K562 (cell line): Measurements from ENCODE around the gene NT5C1A. TPM values are rescaled to one million over a fixed set of nuclear protein-coding genes. Genes with fewer than 3 reads are reported as not detected.

Experiments
- BRD9 ChIP-seq: fragments of 450-650 bp; IDR thresholded peaks from 2 replicates; pipeline ENCODE4 v1.6.1; 2018; ENCODE audit warnings: low read depth; ENCODE audit not compliant: partially characterized antibody
- CBX8 ChIP-seq: fragments of 200-600 bp; sonication (generic); IDR thresholded peaks from 2 replicates; pipeline ENCODE4 v1.6.1; 2012; ENCODE audit warnings: borderline replicate concordance, mixed run types, low read depth, mild to moderate bottlenecking, moderate library complexity, mixed read lengths, low read length, control low read depth, inconsistent platforms; ENCODE audit not compliant: poor library complexity, severe bottlenecking; ENCODE audit errors: extremely low read depth
- ESRRA ChIP-seq: fragments of 450-650 bp; IDR thresholded peaks from 2 replicates; pipeline ENCODE4 v1.6.1; 2014; ENCODE audit warnings: low read depth, mild to moderate bottlenecking, moderate library complexity, borderline replicate concordance
- ETS2 ChIP-seq: IDR thresholded peaks from 2 replicates; pipeline ENCODE4 v1.6.1; 2016; ENCODE audit warnings: borderline replicate concordance, missing genetic modification characterization, mild to moderate bottlenecking, moderate library complexity, missing compliant biosample characterization; ENCODE audit not compliant: poor library complexity, severe bottlenecking
- ETV1 ChIP-seq: fragments of 450-650 bp; conservative IDR thresholded peaks from 2 replicates; pipeline ENCODE4 v1.6.1; 2016; ENCODE audit warnings: missing genetic modification characterization, control low read depth, low read depth, missing compliant biosample characterization
- ETV5 ChIP-seq: sonication (generic); formaldehyde crosslinking; IDR thresholded peaks from 2 replicates; pipeline ENCODE4 v1.4.0; 2020; ENCODE audit warnings: low read depth, mild to moderate bottlenecking, missing genetic modification reagents
- GABPA ChIP-seq: fragments of 200-800 bp; sonication (Bioruptor generic); conservative IDR thresholded peaks from 2 replicates; pipeline ENCODE4 v1.6.1; 2016; ENCODE audit warnings: low read depth, missing genetic modification characterization, missing compliant biosample characterization
- HNRNPL ChIP-seq: fragments of 200-400 bp; formaldehyde crosslinking; IDR thresholded peaks from 2 replicates; pipeline ENCODE4 v1.6.1; 2017; ENCODE audit warnings: low read depth, mild to moderate bottlenecking, low read length
- JUND ChIP-seq, 2 experiments: IDR thresholded peaks; 2 replicates in 1 of 2; 3 replicates in 1 of 2; pipeline ENCODE4 v1.6.1; 2011; ENCODE audit warnings: borderline replicate concordance in 2 of 2, low read depth in 2 of 2, low read length in 2 of 2, improper control_type of control experiment in 1 of 2, missing biosample characterization in 1 of 2, missing genetic modification characterization in 1 of 2, missing genetic modification reagents in 1 of 2
- MYBL2 ChIP-seq, 2 experiments: fragments of 450-650 bp in 1 of 2; sonication (generic) in 1 of 2; formaldehyde crosslinking in 1 of 2; IDR thresholded peaks; 2 replicates each; pipeline versions ENCODE4 v1.6.1 to v1.8.1; 2017 to 2022; ENCODE audit warnings: borderline replicate concordance in 1 of 2, inconsistent platforms in 1 of 2, low read depth in 1 of 2, mild to moderate bottlenecking in 1 of 2, missing genetic modification reagents in 1 of 2, moderate library complexity in 1 of 2
- SMAD4 ChIP-seq: fragments of 250-450 bp; sonication (Bioruptor Pico); conservative IDR thresholded peaks from 2 replicates; pipeline ENCODE4 v1.8.0; 2021; ENCODE audit warnings: inconsistent platforms, mild to moderate bottlenecking, moderate library complexity
- SMC3 ChIP-seq: conservative IDR thresholded peaks from 2 replicates; pipeline ENCODE4 v1.6.1; 2011; ENCODE audit warnings: low read depth, low read length, improper control_type of control experiment; ENCODE audit not compliant: insufficient read depth
- SRSF3 ChIP-seq: fragments of 200-400 bp; formaldehyde crosslinking; IDR thresholded peaks from 2 replicates; pipeline ENCODE4 v1.6.1; 2016; ENCODE audit warnings: mild to moderate bottlenecking, low read length, moderate library complexity; ENCODE audit not compliant: insufficient read depth
- TAF1 ChIP-seq: IDR thresholded peaks from 2 replicates; pipeline ENCODE4 v1.6.1; 2011; ENCODE audit warnings: mild to moderate bottlenecking, low read length, moderate library complexity; ENCODE audit not compliant: insufficient read depth, control insufficient read depth, severe bottlenecking; ENCODE audit errors: extremely low read depth
- ZNF175 ChIP-seq: fragments of 200-800 bp; sonication (Bioruptor generic); IDR thresholded peaks from 2 replicates; pipeline ENCODE4 v1.6.1; 2016; ENCODE audit warnings: low read depth, mild to moderate bottlenecking, missing genetic modification characterization, missing compliant biosample characterization
- ZNF436 ChIP-seq: fragments of 250-450, 450-650 bp; sonication (Bioruptor Pico); formaldehyde crosslinking; IDR thresholded peaks from 2 replicates; pipeline ENCODE4 v1.7.0; 2020; ENCODE audit warnings: mild to moderate bottlenecking
- ZNF644 ChIP-seq: fragments of 200-800 bp; sonication (Bioruptor generic); IDR thresholded peaks from 2 replicates; pipeline ENCODE4 v1.6.1; 2016; ENCODE audit warnings: low read depth, missing genetic modification characterization, missing compliant biosample characterization
- polyA plus RNA-seq, 8 experiments: library from polyadenylated mRNA; depleted of rRNA in 4 of 8; stranded (reverse) in 5 of 8; unstranded in 3 of 8; fragments of >200 nt; fragmentation: Nextera tagmentation in 2 of 8; fragmentation: Illumina TruSeq in 1 of 8; extraction: Ambion mirVana in 2 of 8; extraction: Trizol in 1 of 8; gene quantifications; 2 replicates each; pipeline versions ENCODE4 v1.2.1 to v1.2.3, GENCODE V29; 2011 to 2014; ENCODE audit warnings: inconsistent platforms in 1 of 8, missing spikeins in 1 of 8
- total RNA-seq, 7 experiments: library from RNA; depleted of rRNA in 6 of 7; stranded (reverse); fragments of >200 nt in 6 of 7; fragmentation: Illumina TruSeq in 2 of 7; extraction: Trizol in 2 of 7; gene quantifications; 2 replicates each; pipeline versions ENCODE4 v1.2.1 to v1.2.3, GENCODE V29; 2011 to 2021; ENCODE audit warnings: low replicate concordance in 1 of 7
- TF ChIP-seq, protein P1 (sequence below), 2 experiments: fragments of 450-650 bp in 1 of 2; sonication (generic) in 1 of 2; formaldehyde crosslinking in 1 of 2; IDR thresholded peaks in 1 of 2; conservative IDR thresholded peaks in 1 of 2; 2 replicates each; pipeline versions ENCODE4 v1.6.1 to v1.8.1; 2016 to 2023; ENCODE audit warnings: mild to moderate bottlenecking in 2 of 2, moderate library complexity in 2 of 2, inconsistent platforms in 1 of 2, missing genetic modification reagents in 1 of 2
- TF ChIP-seq, protein P2 (sequence below), 2 experiments: fragments of 200-800 bp in 1 of 2; sonication (Bioruptor generic) in 1 of 2; sonication (generic) in 1 of 2; formaldehyde crosslinking in 1 of 2; IDR thresholded peaks in 1 of 2; conservative IDR thresholded peaks in 1 of 2; 2 replicates each; pipeline versions ENCODE4 v1.5.0 to v1.6.1; 2016 to 2020; ENCODE audit warnings: missing compliant biosample characterization in 1 of 2, missing genetic modification characterization in 1 of 2, missing genetic modification reagents in 1 of 2
- TF ChIP-seq, protein P3 (sequence below): fragments of 450-650 bp; formaldehyde crosslinking; IDR thresholded peaks from 2 replicates; pipeline ENCODE4 v1.4.0; 2022; ENCODE audit warnings: missing genetic modification characterization

NT5C1A gene
- total and polyA plus RNA-seq, 9 of the 15 experiments (the other 6 are each of a cell fraction or from before 2014, with no cell fraction given): not detected

- TF ChIP-seq SMAD4 (CRISPR knock-in tag) (peak; percentile 23; the same call in 1 of the 2 replicates), CBX8 (no peak), TAF1 (no peak), HNRNPL (no peak), ETV5 (CRISPR knock-in tag) (peak; percentile 38; the same call in 1 of the 2 replicates), MYBL2 (IDR thresholded peaks at IDR 0.05; ENCODE audit: low read depth) (no peak), MYBL2 (CRISPR knock-in tag; IDR thresholded peaks at IDR 0.05; ENCODE audit: borderline replicate concordance) (no peak), ETS2 (tag) (no peak), ESRRA (peak; percentile 91), BRD9 (no peak), SMC3 (no peak), SRSF3 (no peak), ZNF175 (CRISPR knock-in tag) (peak; percentile 54; the same call in 1 of the 2 replicates), JUND (IDR thresholded peaks at IDR 0.05; ENCODE audit: borderline replicate concordance, low read depth, low read length) (0 out of 2 replicates have a peak, but pooled peaks have one; percentile 48), JUND (tag; IDR thresholded peaks at IDR 0.05; ENCODE audit: borderline replicate concordance, low read depth, low read length) (peak; percentile 46; the same call in 1 of the 3 replicates), ZNF644 (tag) (no peak), ZNF436 (CRISPR knock-in tag) (no peak), ETV1 (tag) (peak; percentile 76), GABPA (tag) (0 out of 2 replicates have a peak, but pooled peaks have one; percentile 29)
- TF ChIP-seq, protein P1, sequence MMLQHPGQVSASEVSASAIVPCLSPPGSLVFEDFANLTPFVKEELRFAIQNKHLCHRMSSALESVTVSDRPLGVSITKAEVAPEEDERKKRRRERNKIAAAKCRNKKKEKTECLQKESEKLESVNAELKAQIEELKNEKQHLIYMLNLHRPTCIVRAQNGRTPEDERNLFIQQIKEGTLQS (IDR thresholded peaks at IDR 0.05): peak; percentile 46; the same call in 1 of the 2 replicates
- TF ChIP-seq, protein P1 (CRISPR knock-in tag; conservative IDR thresholded peaks at IDR 0.05): no peak
- TF ChIP-seq, protein P2, sequence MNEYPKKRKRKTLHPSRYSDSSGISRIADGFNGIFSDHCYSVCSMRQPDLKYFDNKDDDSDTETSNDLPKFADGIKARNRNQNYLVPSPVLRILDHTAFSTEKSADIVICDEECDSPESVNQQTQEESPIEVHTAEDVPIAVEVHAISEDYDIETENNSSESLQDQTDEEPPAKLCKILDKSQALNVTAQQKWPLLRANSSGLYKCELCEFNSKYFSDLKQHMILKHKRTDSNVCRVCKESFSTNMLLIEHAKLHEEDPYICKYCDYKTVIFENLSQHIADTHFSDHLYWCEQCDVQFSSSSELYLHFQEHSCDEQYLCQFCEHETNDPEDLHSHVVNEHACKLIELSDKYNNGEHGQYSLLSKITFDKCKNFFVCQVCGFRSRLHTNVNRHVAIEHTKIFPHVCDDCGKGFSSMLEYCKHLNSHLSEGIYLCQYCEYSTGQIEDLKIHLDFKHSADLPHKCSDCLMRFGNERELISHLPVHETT (CRISPR knock-in tag; conservative IDR thresholded peaks at IDR 0.05 in 1 of 2, IDR thresholded peaks at IDR 0.05 in 1 of 2): peak in 1 of 2 experiments; percentile 13; a peak in 1 of 4 replicates
- TF ChIP-seq, protein P3, sequence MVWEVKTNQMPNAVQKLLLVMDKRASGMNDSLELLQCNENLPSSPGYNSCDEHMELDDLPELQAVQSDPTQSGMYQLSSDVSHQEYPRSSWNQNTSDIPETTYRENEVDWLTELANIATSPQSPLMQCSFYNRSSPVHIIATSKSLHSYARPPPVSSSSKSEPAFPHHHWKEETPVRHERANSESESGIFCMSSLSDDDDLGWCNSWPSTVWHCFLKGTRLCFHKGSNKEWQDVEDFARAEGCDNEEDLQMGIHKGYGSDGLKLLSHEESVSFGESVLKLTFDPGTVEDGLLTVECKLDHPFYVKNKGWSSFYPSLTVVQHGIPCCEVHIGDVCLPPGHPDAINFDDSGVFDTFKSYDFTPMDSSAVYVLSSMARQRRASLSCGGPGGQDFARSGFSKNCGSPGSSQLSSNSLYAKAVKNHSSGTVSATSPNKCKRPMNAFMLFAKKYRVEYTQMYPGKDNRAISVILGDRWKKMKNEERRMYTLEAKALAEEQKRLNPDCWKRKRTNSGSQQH (CRISPR knock-in tag): 0 out of 2 replicates have a peak, but pooled peaks have one; percentile 33
Observed at GRCh38 chr1:39676948-39677548, 5.1 kb upstream of the NT5C1A start (continued).
